ENCODE data around the gene ADM2.

GRCh38 chr22:50498322-50498890, 17.1 kb downstream of the ADM2 start:
- peak; percentile 47 to 75 (median 63) for TF ChIP-seq CTCF (IDR thresholded peaks at IDR 0.05)
- TF ChIP-seq POLR2A (IDR thresholded peaks at IDR 0.05): no peak
